Activated naive CD8-positive, alpha-beta T cell treated with anti-CD3 and anti-CD28 coated beads, Interleukin-2, amount 50 U/mL, for 16 hours (primary cell): ENCODE results near the gene SPRR1B.
"Not testable (repeated sequence)": the region's sequence is repeated elsewhere in the genome, so short reads cannot be mapped to it uniquely, and the experiment has no call there.

Source experiments
- DNase-seq: peaks from one replicate; pipeline ENCODE4 v3.0.0-alpha.2; 2020; ENCODE audit warnings: low read depth, low spot score

SPRR1B gene

GRCh38 chr1:153040950-153041631 is 10.1 kb downstream of the SPRR1B start, which contains the start of gene SPRR2D:
SPRR2D (minus strand) TSS chr1:153041120; CDS start chr1:153040346, 774 bp downstream.
- DNase-seq: no peak

DNA sequence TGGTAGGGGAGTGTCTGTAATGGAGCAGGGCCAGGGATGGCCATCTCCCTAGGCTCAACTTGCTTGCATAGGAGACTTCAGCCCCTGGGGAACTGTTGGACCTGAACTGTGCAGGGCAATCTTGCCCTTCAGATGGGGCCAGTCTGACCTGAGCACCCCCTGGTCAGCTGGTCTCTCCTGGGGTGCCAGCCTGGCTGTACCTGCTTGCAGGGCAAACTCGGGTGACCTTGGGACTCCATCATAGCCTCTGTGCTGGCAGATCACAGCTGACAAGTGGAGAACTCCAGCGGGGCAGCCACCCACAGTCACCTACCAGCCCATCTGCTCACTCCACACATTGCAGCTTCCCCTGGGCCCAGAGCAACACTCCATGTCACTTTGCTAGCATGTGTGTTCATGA is 18.2 kb downstream of the SPRR1B start:
- no peak for DNase-seq

DNA sequence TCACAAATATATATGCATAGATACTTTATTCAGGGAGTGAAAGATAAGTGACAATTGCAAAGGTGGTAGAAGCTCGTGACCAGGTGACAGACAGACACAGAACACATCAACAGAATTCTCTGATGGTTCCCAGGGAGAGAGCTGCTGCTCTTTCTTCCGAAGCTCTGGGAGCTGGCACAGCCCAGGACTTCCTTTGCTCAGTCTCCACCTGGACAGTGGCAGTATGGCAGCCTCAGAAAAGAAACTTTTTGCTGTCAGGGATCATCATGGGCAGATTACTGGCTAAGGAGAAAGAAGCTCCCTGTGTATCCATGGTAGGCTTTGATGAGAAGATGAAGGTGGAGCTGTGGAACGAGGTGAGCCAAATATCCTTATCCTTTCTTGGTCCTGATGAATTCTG is 25.1 kb downstream of the SPRR1B start:
- not testable (repeated sequence) for DNase-seq

DNA sequence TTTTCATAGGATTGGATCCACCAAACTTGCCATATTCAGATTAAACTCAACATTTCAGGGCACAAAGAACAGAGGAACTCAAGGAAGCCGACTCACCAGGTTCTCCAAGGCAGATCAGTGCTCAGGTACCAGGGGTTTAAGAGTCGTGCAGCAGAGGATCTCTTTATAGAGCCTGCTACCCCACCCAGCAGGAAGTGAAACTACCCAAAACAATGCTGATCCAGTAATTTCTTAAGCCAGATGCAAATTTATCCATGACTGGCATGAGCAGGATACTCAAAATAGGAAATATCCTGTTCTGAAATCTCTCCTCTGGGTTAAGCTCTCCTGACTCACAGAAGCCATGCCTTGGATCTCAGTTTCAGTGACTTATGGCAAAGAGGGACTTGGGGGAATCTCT is 26.4 kb downstream of the SPRR1B start, which contains the start of gene SPRR2A:
Gene SPRR2A, minus strand, starts transcription at position 138 of the 400 bp plus-strand sequence. CDS start 777 bp downstream, outside the sequence.
- no peak for DNase-seq

DNA sequence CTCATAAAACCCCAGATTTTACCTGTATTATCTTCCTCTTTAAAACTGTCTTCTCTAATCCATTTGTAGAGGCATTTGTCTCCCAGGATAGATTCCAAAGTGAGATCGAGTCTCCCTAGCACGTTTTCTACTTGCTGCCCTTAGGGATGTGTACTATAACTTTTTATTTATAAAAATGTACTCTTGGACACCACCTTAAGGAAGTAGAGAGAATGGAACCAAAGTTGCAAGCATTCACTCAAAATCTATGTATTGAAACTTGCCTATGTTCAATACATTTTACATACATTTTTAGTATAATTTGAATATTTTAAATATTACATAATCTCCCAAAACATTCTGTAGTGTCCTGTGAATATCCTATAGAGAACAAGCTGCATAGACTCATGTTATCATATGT is 27.2 kb downstream of the SPRR1B start:
- DNase-seq: no peak

DNA sequence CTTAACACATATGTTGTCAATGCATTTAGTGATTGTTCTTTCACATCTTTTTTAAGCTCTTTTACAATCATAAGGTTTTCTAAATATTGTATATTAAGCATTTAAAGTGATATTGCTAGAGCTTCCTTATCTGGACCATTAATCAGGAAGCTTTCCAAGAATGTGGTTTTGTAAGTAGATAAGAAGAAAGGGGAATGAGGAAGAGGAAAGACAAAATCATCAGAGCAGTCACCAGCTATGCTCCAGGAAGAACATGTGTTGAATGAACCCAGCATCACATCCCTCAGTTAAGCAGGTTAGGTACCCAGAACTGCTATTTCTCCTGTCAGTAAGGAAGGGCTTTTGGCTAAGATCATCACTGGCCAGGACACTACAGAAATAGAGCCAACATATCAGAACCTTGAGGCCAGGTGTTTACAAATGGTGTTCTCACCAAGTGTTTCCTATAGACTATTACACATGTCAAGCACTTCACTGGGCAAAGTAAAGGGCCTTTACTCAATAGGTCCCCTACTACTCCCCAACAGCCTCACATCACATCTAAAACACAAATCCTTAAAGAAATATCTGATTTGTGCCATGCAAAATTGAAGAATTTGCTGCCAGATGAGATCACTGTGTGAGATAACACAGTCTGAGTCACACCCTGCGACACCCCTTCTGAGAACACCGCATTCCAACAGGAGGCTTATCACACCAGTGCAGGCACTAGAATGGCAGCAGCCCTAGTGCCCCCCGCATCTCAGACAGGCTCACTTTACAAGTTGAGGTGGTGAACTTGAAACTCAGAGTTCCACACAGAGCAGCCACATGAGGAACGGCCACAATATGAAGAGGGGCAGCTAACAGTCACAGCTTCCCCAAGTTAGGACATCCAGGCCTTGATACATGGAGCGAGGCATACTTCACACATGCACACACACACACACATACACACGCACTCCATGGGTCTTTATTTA is 28.1 kb downstream of the SPRR1B start:
- DNase-seq: no peak

GRCh38 chr1:153070243-153070642 is 39.2 kb downstream of the SPRR1B start:
- DNase-seq: no peak

GRCh38 chr1:153071511-153071910 is 40.5 kb downstream of the SPRR1B start, which contains the start of gene SPRR2B:
SPRR2B (minus strand) TSS chr1:153071611; CDS start chr1:153070839, 772 bp downstream.
- DNase-seq: no peak

GRCh38 chr1:153072806-153073726 is 42.1 kb downstream of the SPRR1B start:
- DNase-seq: no peak

DNA sequence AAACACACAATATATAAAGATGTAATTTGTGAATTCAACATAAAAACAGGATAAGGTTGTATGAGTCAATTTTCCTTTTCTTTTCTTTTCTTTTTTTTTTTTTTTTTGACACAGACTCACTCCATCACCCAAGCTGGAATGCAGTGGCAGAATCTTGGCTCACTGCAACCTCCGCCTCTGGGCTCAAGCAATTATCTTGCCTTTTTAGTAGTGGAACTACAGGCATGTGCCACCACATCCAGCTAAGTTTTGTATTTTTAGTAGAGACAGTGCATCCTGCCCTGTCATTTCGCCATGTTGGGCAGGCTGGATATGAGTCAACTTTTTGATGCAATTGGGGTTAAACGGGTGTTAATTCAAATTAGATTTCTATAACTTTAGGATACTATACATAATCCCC is 50.7 kb downstream of the SPRR1B start:
- no peak for DNase-seq
